HG02588 (cell line): ENCODE results near the gene CRYBG1.
"Not testable (repeated sequence)": the region's sequence is repeated elsewhere in the genome, so short reads cannot be mapped to it uniquely, and the experiment has no call there.

Experiments
- ATAC-seq: cut with Tn5 transposase; IDR thresholded peaks from one replicate; pipeline ENCODE4 v1.9.1; 2021; ENCODE audit warnings: mild to moderate bottlenecking, moderate library complexity; ENCODE audit not compliant: unreplicated experiment

Gene CRYBG1

DNA sequence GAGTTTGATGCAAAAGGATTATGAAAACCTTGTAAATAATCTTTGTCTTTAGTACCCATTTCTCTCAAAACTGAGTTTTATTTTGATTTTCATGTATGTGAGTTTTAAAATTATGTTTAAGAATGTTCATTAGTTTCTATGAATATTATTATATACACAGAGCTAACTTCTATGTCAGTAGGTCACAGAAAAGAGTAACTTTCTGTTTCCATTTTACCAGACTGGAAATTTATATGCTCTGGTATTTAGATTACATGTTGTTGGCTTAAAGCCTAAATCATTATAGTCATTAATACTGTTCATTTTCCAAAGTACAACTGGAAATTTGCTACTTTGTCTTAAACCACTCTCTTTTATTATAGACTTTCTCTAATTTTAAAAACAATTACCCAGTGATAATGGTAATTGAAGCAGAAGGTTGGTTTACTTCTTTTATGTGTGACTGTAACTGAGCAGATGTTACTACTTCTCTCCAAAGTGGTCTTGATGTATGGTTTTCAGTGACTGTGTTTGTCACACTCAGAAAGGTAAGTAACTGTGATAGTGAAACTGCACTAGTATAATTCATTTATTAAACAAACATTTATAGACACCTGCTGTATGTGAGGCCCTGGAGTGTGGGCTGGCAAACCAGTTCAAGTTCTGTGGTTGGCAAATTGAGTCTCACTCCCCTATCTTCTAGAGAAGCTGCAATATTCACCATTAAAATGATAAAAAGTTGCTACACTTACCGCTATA lies 13.2 kb downstream of the CRYBG1 start:
- no peak for ATAC-seq

DNA sequence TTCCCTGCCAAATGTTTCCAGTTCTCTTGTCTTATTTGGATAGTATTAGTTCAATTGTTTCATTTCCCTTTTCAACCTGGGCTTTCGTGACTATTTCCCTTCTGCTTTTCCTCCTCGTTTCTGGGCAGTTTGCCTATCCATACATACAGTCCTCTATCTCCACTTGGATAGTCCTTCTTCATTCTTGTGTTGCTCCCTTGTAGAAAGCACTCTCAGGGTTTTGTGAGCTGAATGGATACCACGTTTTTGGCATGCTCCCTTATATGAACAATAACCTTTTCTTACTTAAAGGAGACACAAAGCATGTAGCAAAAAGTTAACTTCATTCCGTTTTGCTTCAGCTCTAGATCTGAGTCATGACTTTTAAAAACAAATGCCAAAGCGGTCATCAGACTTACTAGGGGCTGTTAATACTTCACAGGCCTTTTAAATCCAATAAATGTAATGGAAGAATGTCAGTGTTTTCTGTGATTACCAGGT lies 16.6 kb downstream of the CRYBG1 start:
- no peak for ATAC-seq

DNA sequence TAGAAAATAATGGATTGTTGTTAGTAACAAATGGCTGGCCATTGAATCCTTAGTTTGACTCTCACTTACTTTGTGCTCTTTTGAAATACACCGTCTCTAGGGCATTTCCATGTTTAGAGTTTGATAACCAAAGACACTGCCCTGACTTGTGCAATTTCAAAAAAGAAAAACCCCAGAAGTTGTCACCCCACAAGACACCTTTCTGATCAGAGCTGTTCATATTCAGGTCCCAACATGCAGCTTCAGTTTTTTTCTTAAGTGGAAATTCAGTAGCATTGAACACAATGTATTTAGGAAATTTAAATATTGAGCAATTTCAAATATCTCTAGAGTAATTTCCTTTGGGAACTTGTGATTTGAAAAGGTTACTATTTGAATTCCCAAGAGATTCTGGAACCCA lies 19.4 kb downstream of the CRYBG1 start:
- no peak for ATAC-seq

DNA sequence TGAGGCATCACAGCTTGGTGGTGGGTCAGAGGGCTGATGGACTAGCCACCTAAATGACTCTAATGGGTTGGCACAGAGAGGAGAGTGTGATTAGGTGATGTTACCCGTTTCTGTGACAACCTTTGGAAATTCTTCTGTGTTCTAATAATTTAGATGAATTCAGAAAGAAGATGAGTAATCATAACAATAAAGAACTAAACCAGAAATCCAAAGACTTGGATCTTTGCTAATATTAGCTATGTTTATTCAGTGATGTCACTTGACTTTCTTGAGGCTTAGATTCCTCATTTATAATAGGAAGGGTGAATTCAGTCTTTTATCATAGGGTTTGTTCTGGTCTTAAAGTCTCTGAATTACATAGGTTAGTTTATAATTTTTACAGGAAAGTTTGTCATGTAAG lies 19.9 kb downstream of the CRYBG1 start:
- no peak for ATAC-seq

DNA sequence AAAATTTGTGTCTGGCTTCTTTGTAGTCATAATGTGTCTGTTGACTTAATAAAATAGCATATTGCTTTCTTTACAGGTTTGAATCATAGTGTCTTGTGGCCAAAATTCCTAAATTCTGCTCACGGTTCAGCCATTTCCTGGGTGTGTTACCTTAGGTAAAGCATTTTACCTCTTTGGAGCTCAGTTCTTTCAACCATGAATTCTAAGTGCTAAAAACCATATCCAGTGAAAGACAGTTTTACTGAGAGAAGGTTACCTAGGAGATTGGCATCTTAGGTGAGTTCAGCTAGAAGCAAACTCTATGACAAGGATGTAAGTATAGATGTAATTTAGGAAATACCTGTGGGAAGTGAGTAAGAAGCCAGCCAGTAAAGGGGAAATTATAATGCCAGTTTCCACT lies 20.7 kb downstream of the CRYBG1 start:
- ATAC-seq = no peak

DNA sequence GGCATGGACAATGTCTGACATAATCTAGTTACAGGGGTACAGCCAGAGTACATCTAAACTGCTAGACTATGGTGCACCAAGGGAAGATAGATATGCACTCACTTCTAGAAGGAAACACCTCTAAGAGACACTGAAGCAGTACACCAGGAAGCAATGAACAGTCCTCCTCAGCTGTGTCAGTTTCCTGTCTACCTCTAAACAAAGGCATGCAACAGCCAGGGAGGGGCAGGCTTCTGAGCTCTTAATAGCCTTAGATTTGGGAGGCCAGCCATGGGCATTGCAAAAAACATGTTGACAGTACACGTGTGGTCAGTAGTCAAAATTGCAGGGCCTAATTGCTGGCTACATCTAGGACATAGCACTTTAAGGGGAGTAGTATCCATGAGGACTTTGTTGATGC lies 21.4 kb downstream of the CRYBG1 start:
- ATAC-seq = no peak

DNA sequence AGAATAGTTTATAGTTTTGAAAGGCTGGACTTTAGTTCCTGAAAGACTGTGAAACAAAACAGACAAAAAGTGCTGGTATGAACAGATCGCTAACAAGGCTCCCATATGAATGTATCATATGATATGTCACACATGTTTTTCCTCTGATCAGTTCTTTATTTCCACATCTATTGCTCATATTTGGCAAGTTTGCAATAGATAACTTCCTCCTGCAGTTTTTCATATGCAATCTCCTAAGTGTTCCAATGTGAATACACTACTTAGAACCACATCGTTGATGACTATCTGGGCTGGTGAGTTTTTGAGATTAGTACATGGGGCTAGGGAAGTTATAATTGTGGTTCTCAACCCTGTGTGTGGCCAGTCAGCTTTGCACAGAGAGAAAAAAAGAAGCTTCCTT lies 23.1 kb downstream of the CRYBG1 start:
- no peak for ATAC-seq

DNA sequence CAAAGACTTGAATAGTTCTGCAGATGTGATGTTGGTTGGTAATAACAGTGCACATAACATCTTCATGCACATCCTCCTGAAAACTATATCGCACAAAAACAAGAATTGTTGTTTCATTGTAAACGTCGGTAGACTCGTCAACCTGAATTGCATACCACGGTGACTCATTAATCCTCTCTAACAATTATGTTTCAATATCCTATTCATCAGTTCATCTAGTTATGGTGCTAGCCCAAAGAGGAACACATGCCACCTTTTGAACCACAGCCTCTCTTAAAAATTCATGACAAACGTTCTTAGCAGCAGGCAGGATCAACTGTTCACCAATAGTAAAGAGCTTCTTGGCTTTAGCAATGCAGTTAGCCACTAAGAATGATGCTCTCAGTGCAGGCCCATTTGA lies 25.0 kb downstream of the CRYBG1 start:
- no peak for ATAC-seq

DNA sequence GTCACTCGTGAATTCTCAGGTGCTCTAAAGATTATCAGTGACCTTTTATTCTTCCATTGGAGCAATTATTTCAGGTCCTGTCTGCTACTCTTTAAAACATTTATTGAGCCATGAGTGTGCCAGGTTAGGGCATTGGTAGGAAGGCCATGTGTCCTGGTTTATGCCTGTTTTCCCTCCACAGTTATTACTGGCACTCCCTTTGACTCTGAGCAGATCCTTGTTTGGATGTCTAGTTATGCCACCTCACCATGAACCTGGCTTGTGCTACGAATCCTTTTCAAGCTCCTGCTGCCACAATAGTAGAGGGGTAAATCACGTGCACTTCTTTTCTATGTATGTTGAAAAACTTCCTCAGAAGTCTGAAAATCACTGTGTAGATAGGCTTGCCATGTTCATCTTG lies 27.4 kb downstream of the CRYBG1 start:
- ATAC-seq = no peak

DNA sequence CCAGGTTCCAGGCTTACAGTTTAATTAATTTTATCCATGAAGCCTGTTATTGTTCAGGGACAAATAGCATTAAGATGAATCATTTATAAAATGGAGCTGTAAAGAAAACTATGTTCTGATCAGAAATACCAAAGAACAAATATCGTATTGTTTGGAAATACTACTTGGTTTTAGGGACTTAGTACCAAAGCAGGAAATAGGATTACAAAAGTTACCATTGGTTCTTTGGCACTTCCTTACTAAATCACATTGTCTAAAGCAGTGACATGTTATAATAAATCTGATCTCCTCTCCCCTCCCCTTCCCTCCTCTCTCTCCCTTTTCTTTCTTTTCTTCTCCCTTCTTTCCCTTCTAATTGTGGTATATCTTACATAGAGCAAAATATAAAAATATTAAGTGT lies 29.6 kb downstream of the CRYBG1 start:
- no peak for ATAC-seq

DNA sequence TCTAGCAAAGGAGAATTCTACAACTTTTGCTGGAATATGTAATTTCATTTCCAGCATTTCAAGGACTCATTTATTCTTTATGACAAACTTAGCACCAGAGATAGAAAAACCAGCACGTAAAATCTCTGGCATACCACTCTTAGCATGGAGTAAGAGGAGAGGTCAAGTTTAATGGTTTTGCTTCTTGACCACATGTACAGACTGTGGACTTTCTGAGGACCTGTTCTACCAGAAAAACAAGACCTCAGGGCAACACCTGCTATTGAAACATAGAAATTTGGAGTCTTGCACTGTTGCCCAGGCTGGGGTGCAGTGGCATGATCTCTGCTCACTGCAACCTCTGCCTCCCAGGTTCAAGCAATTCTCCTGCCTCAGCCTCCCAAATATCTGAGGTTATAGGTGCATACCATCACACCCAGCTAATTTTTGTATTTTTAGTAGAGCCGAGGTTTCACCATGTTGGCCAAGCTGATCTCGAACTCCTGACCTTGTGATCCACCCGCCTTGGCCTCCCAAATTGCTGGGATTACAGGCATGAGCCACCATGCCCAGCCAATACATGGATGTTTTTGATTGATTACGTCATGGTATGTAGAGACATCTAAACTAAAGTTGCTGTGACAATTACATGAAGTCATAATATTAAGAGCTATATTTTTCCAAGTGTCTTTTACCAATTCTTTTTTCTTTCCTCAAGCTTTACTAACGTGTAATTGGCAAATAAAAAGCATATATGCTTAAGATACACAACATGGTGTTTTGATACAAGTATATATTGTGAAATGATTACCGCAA lies 36.1 kb downstream of the CRYBG1 start:
- no peak for ATAC-seq

DNA sequence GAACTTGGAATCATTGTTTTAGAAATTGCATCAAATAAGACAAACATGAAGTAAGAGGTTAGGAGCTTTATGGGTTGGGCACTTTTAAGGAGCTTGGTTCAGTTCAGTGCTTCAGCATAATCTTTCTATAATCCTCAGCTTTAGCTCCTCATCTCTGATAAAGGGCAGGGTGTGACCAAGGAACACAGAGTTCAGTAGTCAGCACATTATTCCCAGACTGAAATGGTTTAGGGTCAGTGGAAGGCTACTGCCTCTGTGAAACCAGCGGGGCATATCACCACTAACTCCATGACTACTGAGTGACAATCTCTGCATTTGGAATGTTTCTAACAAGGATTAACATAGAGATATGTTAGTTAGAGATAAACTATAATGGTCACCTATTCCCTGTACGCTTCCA lies 36.9 kb downstream of the CRYBG1 start:
- ATAC-seq = no peak

DNA sequence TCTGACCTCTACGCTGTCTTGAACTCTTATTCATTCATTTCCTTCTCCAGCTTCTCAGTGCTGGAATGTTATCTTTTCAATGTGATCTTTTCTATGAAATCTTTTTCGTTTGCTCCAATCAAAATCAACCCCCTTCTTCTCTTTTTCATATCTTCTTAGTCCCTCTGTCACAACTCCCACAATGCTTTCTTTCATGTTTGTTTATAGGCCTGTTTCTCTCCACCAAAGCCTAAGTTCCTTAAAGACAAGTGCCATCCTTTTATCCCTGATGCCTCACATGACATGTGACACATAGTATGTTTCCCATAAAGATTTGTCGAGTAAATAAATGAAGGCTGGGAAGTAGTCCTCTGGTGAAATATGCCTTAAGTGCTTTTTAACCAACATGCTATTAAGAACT lies 38.1 kb downstream of the CRYBG1 start:
- ATAC-seq = no peak

DNA sequence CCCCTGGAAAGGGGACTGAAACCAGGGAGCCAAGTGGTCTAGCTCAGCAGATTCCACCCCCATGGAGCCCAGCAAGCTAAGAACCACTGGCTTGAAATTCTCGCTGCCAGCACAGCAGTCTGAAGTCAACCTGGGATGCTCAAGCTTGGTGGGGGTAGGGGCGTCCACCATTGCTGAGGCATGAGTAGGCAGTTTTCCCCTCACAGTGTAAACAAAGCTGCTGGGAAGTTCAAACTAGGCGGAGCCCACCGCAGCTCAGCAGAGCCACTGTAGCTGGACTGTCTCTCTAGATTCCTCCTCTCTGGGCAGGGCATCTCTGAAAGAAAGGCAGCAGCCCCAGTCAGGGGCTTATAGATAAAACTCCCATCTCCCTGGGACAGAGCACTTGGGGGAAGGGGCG lies 44.5 kb downstream of the CRYBG1 start:
- ATAC-seq = not testable (repeated sequence)

DNA sequence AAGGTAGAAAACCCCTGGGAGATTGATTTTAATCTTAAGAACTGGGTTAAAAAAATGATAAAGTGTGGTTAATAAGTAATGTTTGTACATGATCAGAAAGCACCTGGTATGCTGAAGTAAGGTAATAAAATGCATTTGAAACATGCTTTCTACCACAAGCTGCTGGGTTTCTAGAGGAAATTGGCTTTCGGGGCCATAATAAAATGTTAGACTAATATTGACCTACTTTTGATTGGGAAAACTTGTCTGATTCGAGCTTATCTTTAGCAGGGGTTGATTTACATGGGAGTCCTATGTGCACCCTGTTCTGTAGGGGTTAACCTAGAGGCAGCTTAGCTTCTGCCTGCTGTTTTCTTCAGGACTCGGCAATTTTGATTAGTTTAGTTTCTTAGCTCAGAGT lies 50.5 kb downstream of the CRYBG1 start:
- ATAC-seq = no peak

DNA sequence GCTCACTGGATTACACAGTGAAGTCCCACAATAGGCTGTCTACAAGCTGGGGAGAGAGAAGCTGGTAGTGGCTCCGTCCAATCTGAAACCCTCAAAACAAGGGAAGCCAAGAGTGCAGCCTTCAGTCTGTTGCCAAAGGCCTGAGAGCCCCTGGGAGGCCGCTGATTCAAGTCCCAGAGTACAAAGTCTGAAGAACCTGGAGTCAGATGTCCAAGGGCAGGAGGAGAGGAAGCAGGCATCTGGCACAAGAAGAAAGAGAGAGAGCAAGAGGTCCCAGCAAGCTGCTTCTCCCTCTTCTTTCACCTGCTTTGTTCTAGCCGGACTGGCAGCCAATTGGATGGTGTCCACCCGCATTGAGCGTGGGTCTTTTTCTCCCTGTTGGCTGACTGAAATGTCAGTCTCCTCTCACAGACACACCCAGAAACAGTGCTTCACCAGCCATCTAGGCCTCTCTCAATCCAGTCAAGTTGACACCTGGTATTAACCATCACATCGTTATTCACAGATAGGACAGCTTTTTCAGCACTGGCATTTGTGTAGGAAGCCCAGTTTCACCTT lies 51.2 kb downstream of the CRYBG1 start:
- no peak for ATAC-seq

DNA sequence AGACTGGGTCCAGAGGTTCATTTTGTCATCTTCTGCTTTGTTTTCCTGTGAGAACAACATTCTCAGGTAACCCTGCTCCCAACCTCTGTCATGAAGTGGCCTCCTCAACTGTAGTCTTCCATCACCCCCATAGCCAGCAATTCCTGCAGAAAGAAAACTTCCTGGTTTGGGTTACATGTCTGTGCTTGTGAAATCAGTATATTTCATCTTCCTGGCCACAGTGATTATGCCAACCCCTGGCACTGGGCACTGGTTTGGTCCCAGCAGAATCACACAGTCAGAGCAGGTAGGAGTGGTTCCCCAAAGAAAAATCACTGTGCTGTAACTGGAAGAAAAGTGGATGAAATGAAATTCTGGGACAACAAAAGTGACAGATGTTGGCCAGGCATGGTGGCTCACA lies 52.5 kb downstream of the CRYBG1 start:
- no peak for ATAC-seq

DNA sequence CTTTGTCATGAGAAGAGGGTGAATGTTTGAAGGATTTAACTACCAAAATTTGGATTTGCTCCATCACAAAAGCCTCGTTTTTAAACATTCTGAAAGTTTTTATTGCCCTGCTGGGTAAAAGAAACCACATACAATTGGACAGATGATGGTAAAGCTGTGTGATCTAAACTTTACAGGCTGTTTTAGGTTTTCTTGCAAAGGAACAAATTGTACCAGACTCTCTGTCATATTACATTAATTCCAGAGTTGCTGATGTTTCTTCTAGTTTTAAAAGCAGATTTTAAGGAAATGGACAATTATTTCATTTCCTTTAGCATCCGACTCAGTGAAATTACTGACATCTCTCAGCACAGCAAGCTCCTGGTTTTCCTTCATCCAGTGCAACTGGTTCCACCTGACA lies 53.2 kb downstream of the CRYBG1 start:
- ATAC-seq = no peak

DNA sequence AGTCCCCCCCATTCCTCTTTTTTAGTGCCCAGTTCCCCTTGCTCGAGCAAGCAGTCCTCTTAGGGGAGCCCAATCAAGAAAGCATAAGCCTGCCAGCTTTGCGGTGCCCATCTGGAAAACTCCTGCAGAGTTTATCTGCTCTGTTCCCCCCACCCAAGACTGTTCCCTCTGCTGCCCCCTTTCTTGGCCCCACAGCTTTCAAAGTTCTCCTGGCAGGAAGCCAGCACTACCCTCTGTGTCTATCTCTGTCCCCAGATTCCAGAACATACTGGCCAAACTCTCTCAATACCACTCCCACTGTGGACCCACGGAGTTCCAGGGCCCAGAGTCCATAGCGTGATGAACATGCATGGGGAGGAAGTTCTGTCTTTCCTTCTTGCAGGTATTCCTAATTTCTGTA lies 55.4 kb downstream of the CRYBG1 start:
- no peak for ATAC-seq

DNA sequence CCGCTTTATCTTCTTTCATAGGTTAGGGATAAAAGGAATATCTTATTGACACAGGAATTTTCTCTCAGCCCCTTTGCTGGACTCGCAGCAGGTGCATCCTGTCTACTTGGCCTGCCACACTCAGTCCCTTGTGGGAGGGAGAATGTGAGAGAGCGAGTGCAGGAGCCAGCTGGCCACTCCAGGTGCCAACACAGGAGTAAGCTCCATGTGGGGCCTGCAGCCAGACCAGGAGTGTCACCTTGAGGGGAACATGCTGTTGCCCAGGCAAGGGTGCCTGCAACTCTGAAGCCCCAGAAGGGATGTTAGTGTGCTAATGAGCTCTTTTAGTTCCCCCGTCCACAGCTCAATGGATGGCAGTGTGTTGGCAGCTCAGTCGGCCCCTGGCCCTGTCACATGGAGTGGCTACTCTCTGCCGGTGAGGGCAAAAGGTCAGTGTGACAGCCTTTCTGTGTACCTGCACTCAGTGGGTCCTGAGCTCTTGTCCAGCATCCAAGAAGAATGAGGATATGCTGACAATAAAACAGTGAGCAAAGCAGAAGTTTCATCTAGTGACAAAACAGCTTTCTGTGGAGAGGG lies 57.1 kb downstream of the CRYBG1 start:
- ATAC-seq = no peak

DNA sequence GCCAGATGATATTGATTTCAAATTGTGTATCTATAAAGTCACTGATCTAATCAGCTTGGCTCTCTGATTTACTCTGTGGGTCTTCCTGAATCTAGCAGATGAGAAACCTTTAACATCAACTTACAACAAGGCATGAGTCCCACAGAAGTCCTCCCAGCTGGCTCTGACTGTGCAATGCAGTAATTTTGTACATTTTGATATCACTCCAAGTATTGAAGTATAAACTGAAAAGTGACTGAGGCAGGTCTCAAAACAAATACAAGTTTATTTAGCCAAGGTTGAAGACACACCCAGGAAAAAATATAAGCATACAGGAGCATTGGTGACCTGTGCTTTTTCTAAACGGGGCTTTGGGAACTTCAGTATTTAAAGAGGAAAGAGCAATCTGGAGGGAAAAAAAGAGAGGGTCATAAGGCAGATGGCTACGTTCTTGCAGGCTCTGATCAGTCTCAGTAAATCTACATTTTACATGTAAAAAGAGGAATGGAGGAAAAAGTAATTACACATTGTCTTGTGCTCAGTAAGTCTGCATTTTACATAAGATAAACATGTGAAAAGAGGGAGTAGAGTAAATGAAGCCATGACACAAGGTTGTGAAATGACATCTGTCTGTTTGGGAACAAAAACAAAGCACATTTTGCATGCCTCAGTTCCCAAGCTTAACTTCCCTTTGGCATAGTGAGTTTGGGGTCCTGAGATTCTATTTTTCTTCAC lies 59.5 kb downstream of the CRYBG1 start:
- ATAC-seq = no peak
